ENCODE measurements around the gene IFITM10. TPM values are rescaled to one million over a fixed set of nuclear protein-coding genes. Genes with fewer than 3 reads are reported as not detected.
"Not testable (repeated sequence)": the region's sequence is repeated elsewhere in the genome, so short reads cannot be mapped to it uniquely, and the experiment has no call there.

Gene IFITM10
- total RNA-seq, 2 donors from 2014 or later: 0.91 to 1.5 TPM

DNA sequence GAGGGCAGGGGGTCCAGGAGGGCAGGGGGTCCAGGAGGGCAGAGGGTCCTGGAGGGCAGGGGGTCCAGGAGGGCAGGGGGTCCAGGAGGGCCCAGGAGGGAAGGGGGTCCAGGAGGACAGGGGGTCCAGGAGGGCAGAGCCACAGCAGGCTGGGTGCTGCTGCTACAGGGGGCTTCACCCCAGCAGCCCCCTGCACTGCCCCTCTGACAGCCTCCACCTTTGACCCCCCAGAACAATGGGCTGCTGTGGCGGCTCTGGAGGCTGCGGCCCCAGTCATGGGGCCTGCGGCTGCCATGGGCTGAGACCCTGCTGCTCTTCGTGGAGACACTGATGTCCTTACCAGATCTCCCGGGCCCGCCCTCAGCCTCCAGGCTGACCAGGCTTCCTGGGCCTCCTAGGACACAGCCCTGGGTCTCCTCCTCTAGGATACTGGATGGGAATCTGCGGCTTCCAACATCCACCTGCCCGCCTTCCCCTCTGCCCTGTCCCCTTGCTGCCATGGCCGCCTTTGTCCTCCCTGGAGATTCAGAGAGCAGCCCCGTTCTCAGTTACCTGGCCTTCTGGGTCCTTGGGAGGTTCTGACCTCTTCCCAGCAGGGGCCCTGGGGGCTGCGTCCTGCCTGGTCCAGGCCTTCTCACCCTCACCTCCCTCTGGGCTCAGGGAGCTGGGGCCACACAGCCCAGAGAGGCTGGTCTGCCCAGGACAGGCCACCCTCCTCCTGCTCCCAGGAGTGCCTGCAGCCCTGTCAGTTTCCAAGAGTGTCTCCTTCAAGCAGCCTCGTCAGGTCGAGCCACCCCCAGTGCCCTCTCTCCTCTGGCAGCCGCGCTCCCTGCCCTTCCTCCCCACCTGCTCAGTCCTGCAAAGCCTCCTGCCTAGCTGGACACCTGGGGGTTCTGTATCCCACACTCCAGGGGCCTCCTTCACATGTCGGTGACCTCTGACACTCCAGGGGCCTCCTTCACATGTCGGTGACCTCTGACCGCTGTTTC lies 65.2 kb downstream of the IFITM10 start:
- not testable (repeated sequence) for ATAC-seq (replicated peaks in 1 of 2); H3K27ac Mint-ChIP-seq; DNase-seq; H3K4me1 Mint-ChIP-seq (ENCODE audit: low read depth); H3K27me3 Mint-ChIP-seq (ENCODE audit: low read depth); H3K36me3 Mint-ChIP-seq (ENCODE audit: insufficient read depth in 2 of 2); H3K4me3 Mint-ChIP-seq; H3K9me3 Mint-ChIP-seq

DNA sequence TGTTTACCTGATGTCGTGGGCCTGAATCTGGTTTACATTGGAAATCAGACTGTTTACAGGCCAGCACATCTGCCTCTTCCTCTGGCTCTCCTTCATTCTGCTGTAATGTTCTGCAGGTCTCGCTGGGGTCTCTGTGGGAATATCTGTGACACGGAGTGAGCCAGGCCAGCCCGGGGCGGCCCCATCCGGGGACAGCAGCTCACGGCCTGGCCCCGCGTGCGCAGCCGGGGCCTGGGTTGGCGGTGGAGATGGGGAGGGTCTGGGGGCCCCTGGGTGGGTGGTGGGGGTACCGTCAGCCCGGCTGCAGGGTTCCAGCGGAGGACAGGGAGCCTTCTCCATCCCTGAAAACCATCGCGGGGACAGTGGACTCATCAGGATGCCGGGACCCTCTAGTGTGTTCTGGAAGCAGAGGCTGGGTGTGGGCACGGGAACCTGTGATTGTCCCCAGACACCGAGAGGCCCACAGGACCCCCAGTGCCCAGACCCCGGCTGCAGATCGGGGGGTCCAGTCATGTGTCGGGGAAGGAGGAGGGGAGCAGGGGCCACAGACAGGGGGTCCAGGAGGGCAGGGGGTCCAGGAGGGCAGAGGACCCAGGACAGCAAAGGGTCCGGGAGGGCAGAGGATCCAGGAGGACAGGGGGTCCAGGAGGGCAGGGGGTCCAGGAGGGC lies 66.4 kb downstream of the IFITM10 start:
- not testable (repeated sequence) for H3K36me3 Mint-ChIP-seq (ENCODE audit: insufficient read depth in 2 of 2); H3K27me3 Mint-ChIP-seq (ENCODE audit: low read depth); H3K4me1 Mint-ChIP-seq (ENCODE audit: low read depth); DNase-seq; H3K4me3 Mint-ChIP-seq; ATAC-seq (replicated peaks in 1 of 2); H3K27ac Mint-ChIP-seq; H3K9me3 Mint-ChIP-seq

DNA sequence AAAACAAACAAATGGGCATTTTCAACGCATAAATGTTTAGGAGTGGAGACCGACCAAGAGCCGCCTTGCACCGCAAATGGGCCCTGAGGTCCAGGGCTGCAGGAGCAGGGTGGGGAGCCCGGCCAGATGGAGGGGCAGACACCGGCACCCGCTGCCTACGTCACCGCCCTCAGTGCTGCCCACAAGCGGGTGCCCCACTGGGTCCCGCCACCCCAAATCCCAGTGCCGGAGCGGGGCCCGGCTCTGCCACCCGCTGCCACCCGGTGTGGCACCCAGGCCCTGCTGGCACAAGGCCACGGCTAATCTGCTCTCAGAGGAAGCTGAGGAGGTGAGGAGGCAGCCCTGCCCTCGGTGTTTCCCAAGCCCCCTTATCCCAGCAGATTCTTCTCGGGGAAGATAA lies 67.2 kb downstream of the IFITM10 start:
- not testable (repeated sequence) for H3K4me3 Mint-ChIP-seq; ATAC-seq (replicated peaks in 1 of 2); H3K36me3 Mint-ChIP-seq (ENCODE audit: insufficient read depth in 2 of 2); H3K27me3 Mint-ChIP-seq (ENCODE audit: low read depth); H3K27ac Mint-ChIP-seq; H3K9me3 Mint-ChIP-seq; DNase-seq; H3K4me1 Mint-ChIP-seq (ENCODE audit: low read depth)

Other genes starting within 250 kb of the IFITM10 start
- 1 to 10 TPM; 2.8 to 5.1 TPM for gene DUSP8, start 178.3 kb downstream of the IFITM10 start, total RNA-seq
- not detected for gene KRTAP5-1, start 165.3 kb downstream of the IFITM10 start, total RNA-seq
- not detected for gene KRTAP5-2, start 152.3 kb downstream of the IFITM10 start, total RNA-seq
- not detected for gene KRTAP5-3, start 142.1 kb downstream of the IFITM10 start, total RNA-seq
- gene KRTAP5-4, start 128.5 kb downstream of the IFITM10 start, total RNA-seq: not detected
- gene KRTAP5-5, start 120.8 kb downstream of the IFITM10 start, total RNA-seq: not detected
- not detected for gene KRTAP5-6, start 53.4 kb downstream of the IFITM10 start, total RNA-seq
- 10 to 100 TPM; 56.2 to 66.9 TPM for gene CTSD, start 13.3 kb upstream of the IFITM10 start, total RNA-seq
- gene SYT8, start 84.4 kb upstream of the IFITM10 start, total RNA-seq: not detected
- 1 to 10 TPM; 1.2 TPM for gene TNNI2, start 88.4 kb upstream of the IFITM10 start, total RNA-seq
- gene LSP1, start 102.5 kb upstream of the IFITM10 start, total RNA-seq: 100 to 1,000 TPM; 301 to 312 TPM
- not detected for gene PRR33, start 141.3 kb upstream of the IFITM10 start, total RNA-seq
- 10 to 100 TPM in 1 of 2 donors, 1 to 10 TPM in 1; 5.6 to 15.5 TPM for gene TNNT3, start 169.1 kb upstream of the IFITM10 start, total RNA-seq
- gene MRPL23, start 196.7 kb upstream of the IFITM10 start, total RNA-seq: 10 to 100 TPM; 59.4 to 60.3 TPM
- not detected for gene H19, start 247.2 kb upstream of the IFITM10 start, total RNA-seq

Data from activated T-cell treated with anti-CD3 and anti-CD28 coated beads, Interleukin-2, amount 50 U/mL, for 72 hours (primary cell).